DMS79 (cell line): ENCODE data around the gene CPNE4.
"Not testable (repeated sequence)": the region's sequence is repeated elsewhere in the genome, so short reads cannot be mapped to it uniquely, and the experiment has no call there.

Experiments
- DNase-seq: peaks from one replicate; lab custom pipeline; 2025; lab: John Stamatoyannopoulos, UW

Gene CPNE4

DNA sequence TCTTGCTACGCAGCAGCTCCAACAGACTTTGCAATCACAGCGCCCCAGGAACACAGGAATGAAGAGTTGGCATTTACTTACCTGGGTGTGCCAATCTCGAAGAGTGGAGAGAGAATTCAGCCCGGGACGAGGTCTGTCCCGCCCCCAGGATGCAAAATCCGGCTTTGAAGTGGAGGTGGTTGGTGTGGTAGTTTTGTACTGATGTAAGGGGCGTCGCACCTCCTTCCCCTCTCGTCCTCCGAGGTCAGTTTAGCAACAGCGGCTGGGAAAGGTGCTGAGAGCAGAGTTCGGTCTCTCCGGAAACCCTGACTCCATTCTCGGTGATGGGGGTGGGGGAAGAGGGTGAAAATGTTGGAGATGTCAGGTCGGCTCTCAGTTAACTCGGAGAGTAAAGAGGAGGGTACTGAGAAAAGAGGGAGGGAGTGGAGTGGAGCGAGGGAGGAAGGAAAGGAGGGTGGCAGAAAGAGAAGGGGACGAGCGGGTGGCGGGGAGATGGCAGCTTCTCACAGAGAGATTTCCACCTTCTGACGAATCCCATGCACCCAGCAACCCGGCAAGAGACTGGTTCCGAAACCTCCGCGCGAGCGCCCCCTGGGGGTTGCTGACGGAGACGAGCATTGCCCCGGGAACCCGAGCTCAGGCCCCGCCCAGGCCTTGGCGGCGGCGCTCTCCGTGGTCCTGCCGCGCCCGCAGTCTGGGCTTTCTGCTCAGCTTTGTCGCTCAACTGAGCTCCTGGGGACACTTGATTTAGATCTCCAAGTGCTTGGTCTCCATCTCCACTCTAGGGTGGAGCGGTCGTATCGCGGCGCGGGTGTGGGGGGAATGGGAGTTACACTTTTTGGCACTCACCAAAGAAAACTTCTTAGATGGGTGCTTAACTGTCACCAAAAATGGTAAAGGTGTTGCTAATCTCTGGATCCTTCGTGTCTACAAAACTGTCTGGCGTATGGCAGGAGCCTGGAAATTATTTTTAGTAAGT lies at the start of gene CPNE4:
CPNE4 (minus strand) TSS at position 529 of the 979 bp plus-strand sequence.
- peak; percentile 71 for DNase-seq

DNA sequence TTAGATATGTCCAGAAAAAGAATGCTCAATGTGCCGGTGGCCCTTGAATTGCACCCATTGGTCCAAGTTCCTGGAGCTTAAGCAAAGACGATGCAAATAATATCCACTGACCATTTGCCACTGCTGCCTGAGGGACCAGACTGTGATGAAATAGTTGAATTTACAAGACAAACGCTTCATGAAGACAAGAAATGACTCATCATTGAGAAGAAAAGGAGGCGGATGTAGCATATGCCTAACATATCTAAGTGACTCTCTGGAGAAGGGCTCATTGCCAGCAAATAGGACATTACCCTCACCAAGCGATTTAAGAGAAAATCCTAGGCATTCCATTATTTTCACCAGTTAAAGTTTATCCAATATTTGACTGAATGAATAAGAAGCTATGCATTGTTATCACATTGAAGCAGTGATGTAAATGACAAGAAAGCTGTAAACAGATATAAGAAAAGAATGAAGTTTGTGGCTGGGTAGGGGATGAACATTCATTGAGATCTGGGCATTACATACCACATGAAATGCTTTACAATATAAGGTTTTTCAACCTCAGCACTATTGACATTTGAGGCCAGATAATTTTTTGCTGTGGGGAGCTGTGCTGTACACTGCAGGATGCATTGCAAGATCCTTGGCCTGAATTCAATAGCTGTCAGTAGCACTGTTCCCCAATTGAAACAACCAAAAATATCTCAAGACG lies 48.9 kb upstream of the CPNE4 start:
- DNase-seq: no peak

DNA sequence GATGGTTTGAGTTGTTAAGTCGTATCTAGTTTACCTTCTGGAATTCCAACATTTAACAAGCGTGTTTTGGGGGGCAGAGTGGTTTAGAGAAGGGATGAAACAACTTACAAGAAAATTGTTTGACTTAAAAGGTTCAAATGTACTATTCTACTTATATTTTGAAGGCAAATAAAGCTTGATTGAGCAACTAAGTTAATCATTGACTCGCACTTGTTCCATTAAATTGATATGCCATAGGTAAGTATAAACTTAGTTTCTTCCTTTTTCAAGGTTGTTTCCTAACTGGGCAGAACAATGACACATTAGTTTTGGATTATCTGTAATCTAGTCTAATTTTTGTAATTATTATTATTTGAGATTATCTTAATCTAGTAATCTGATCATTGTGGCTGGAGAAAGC lies 48.3 kb upstream of the CPNE4 start:
- no peak for DNase-seq

DNA sequence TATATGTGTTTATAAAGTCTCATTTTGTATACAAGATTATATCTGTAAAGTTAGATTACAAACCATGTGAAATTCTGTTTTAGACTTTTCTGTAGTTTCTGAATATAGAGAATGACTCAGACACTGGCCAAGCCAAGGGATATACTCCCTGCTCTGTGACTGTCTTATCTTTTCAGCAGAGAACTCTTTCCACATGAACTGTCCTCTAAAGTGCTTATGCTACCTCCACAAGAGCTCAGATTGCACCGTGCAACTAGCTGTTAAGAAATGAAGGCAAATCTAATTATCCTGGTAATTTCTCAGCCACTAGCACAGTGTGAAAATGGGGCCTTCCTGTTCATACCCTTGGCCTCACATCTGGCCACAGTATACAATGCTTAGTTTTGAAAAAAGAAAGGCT lies 44.3 kb upstream of the CPNE4 start:
- no peak for DNase-seq

DNA sequence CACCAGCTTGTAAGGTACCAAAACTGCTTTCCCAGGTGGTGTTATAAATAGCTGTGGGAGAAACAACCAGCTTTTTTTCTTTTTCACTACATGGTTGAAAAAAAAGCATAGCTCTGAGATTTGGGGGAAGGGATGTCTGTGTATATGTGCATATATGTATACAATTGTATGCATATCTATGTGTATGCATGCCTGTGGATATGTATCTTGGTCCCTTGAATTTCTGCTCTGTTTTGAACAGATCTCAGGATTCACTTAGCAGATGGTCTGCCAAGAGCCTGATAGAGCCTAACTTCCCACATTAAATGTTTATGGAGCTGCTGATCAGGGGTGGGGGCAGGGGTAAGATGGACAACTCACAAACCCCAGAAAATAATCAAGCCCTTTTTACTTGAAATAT lies 39.0 kb upstream of the CPNE4 start:
- no peak for DNase-seq

DNA sequence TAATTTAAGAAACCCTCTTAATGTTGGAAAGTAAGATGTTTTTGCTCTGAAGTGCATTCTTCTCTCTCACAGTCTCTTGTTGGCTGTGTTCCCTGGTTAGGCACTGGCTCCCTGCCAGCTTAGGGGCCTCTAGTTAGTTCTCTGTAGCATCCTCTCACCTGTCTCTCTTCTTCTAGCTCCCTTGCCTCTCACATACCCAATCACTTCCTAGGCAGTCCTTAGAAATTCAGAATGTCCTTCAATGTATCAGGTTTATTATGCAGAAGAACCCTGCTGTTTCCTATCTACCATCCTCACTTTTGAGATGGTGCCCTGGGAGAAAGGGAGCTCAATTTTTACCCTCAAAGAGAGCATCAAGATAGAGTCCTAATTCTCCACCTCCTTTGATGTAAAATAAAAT lies 36.2 kb upstream of the CPNE4 start:
- peak; percentile 70 for DNase-seq

DNA sequence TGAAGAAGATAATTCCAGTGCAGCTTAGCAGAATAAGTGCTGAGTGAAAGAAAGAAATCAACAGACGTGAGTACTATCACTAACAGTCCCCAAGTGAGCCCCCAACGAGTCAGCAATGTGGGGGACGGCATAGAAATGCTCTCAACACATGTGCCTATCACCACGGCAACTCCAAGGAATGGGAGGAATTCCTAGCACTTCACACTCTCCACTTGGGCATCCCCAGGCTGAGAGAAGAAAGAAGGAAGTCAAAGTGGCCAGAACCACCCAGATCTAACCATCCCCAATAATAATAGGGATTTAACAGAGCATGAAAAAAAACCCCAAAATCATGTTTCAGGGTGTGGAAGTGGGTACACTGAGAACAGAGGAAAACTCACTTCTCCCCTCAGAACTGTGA lies 29.3 kb upstream of the CPNE4 start:
- no peak for DNase-seq

DNA sequence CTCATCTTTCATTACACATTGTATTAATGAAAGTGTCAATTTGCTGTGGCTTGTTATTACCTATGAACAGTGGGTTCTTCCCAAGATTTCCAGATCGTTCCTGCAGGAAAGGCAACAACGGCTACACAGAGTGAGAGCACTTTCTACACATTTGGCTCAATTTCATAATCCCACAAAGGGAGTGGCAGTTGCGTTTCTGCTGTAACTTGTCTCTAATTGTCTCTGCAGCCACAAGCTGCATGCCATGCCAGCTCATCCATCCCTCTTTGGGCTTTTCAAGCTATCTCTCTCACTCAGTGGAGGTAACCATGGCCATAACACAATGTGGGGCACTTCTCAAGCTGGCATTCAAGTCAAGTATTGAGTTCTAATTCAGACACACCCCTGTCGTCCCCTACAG lies 27.7 kb upstream of the CPNE4 start:
- no peak for DNase-seq

DNA sequence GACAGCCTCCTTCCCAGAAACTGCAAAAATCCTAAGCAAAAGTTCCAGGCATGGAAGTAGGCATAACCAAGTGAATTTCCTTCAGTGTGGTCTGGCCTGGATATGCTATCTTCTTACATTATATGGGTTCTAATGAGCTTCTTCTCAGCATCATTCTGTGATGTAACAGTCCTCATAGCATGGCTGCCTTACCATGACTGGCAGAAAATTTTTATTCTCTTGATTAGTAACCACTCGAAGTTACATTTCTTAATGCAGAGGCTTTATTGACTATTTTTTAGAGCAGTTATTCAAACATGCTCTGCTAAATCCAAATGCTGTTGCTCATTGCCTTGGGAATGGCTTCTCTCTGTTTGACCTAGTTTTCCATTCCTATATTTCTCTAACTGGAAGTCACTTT lies 21.1 kb upstream of the CPNE4 start:
- no peak for DNase-seq

DNA sequence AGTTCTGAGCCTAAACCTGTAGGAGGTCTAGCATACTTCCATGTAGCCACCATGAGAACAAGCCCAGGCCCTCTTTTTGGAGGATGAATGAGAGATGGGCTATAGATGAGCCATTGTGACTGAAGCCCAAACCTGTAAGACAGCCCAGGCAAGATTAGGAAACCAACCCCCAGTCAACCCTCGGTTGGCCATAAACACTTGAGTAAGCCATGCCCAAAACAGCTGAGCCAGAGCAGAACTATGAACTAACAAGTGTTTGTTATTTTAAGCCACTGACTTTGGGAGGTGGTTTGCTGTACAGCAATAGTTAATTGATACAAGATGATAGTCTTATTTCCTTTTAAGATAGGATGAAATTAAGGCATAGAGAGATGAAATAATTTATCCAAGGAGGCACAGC lies 12.4 kb upstream of the CPNE4 start:
- DNase-seq: no peak

DNA sequence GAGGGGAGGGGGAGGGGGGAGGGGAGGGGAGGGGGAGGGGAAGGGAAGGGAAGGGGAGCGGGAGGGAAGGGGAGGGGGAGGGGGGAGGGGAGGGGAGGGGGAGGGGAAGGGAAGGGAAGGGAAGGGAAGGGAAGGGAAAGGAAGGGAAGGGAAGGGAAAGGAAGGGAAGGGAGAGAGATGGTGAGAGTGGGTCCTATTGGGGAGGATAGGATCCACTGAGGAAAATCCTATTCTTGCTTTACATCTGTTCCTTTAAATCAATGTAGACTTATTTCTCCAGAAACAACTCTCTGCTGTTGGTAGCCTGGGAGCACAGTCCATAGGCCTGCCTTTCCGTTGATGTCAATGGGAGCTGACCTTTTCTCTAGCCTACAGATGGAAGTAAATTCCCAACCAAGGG lies 10.1 kb upstream of the CPNE4 start:
- DNase-seq: not testable (repeated sequence)

DNA sequence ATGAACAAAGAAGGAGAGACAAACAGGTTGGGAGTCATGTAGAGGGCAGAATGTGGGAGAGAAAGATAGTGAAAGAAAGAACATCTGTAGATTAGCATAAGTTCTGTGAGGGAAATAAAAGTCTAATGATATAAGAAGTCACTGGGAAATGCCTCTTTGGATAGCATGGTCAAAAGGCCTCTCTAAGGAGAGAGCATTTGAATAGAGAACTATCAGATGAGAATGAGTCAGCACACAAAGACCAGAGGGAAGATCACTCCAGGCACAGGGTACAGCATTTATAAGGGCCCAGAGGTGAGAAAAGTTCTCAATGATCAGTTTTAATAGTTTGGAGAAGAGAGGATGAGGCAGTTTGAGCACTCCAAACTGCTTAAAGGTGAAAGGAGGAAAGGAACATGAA lies 7.9 kb upstream of the CPNE4 start:
- DNase-seq: no peak

DNA sequence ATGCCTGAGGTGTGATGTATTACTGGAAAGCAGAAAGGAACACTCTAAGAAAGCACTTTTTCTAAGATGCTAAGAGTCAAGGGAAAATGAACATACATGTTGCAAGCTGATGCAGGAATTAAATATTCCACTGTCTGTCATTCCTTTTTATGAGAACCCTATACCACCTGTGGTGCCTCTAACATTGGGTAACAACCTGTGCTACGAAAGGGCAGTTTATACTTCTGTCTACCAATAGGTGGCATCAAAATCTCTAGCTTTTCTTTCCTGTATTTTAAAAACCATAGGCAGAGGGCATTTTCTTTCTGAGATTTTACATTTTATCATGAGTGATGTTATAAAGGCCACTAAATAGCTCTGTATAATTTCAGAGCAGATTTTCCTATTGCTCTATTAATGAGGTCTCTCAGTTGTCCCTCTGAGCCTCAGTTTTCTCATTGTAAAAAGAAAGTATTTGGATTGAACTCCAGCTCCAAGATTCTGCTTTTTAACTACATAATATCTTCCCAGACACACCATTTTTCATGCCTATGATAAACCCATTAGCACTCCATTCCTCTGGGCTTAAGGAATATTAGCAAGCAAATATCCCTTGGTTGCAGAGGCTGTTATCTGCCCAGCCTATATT lies 3.5 kb upstream of the CPNE4 start:
- DNase-seq: peak; percentile 8

DNA sequence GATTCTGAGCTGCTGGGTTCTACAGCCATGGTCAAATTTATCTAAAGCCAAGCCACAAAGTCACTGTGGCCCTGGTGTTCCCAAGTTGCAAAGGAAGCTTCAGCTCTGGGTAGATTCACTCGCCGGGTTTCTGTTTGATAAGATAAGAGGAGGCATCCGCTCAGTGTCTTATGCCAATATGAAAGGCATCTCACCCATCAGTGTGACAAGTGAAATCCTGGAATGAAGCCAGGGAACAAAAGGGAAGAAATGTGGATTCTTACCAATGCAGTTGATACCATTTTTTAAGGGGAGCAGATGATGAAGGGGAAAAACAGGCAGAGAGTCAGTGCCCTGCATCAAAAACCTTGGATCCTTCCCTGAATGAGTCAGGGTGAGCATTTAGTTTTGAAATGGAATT lies 2.8 kb upstream of the CPNE4 start:
- no peak for DNase-seq

DNA sequence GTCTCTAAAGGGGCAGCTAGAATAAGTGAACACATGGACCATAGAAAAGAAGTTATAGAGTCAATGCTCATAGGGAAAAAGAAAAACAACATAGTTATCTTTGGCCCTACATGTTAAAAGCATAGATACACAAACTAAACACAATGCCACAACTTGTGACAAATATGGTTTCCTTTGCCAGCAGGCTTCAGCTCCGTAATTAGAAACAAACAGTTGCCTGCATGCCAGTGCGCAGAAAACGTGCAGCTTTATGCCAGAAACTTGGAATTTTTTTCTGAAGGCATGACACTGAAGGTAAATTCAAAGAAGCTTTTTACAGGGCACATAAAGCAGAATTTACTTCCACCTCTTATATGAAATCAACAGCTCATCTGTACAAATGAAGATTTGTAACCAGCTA lies 2.2 kb upstream of the CPNE4 start:
- DNase-seq: no peak

DNA sequence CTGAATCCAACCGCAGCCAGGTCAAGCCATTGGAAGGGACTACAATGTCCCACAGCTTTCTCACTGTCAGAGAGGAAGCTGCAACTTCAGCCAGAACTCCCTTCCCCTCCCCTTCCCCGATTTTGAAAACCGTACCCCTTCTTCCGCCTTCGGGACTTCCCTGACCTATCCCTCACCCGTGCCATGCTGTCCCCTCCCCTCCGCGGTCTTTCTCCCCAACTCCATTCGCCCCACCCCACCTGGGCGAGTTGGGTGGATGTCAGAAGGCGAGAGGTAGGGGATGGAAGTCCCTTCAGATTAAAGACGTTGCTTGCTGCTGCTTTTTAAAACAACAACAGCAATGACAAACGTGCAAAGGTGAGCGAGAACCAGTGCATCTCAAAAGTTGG lies 723 bp downstream of the CPNE4 start:
- no peak for DNase-seq

DNA sequence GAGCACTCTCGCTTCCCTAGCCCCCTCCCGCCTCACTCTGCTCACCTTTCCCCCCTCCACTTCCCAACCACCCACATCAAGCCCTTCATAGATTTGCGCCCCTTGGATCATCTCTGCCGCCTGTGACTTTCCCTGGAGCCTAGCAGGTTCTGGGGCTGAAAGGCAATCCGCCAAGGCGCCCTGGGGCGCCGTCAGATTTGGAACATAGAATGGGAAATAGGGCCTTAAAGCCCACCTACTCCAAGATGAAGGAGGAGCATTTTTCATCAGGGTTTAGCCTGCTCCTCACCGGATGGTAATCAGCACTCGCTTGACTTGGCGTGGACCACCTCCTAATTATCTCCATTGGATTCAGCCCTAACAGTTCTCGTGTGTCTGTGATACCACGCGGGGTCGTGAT lies 1.3 kb downstream of the CPNE4 start:
- peak; percentile 54 for DNase-seq

DNA sequence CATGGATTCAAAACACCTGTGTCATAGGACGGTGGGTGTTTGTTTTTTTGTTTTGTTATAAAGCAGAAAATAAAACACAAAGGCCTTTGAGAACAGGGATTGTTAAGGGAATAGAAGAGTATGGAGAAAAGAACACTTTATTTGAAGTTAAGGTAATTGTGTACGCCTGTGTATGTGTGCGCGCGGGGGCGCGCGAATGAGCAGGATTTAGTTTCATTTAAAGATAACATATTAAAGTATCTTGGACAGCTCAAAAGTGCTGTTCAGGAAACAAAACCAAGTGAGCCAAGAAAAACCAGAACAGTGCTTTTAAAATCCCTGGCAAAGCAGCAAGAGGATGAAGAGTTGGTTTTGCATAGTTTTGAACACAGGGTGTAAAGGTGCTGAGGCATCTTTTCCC lies 1.9 kb downstream of the CPNE4 start:
- DNase-seq: peak; percentile 54

DNA sequence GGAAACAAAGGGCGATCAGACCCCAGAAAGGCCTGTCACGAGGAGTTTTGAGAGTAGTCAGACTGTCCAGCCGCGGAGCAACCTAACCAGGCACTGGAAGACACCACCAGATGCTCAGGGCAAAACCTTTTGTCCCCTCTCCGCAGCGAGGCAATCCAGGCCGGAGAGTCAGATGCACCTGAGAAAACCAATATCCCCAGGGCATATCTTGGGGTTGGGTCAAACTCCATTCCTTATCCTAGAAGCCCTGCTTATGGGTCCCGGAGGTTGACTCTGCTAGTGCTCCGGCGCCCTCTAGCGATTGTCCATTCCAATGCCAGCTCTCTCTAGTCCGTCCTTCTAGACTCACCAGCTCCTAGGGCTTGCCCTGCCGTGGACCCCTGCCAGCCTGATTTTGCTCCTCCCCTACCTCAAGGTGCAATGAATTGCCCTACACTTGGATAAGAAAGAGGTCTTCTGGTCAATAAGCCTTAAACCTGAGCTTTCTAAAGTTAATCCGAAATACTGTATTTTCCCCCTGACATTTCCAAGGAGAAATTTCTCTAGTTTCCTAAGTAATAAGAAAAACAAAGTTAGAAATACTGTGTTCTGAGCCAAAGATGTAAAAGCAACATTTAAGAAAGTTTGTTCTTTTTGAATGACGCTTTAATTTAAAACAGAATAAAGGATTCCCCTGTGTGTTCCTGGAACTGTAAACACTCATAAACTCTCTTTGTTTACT lies 5.5 kb downstream of the CPNE4 start:
- peak; percentile 76 for DNase-seq

DNA sequence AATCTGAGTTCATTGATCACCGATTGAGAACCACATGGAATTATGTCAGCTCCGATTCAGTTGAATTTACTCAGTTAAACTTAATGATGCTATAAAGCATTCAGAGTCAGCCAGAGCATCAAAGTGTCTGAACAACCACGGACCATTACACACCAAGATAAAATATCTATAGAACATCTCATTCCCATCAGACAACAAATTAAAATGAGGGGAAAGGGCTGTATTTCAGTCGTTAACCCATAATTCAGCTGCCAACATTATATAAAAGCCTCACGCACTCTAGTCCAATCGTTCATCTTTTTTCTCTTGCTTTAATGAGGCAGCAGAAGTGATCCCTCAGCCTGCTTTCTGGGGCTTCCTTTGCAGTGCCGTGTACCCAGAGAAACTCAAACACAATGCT lies 11.9 kb downstream of the CPNE4 start:
- DNase-seq: no peak

DNA sequence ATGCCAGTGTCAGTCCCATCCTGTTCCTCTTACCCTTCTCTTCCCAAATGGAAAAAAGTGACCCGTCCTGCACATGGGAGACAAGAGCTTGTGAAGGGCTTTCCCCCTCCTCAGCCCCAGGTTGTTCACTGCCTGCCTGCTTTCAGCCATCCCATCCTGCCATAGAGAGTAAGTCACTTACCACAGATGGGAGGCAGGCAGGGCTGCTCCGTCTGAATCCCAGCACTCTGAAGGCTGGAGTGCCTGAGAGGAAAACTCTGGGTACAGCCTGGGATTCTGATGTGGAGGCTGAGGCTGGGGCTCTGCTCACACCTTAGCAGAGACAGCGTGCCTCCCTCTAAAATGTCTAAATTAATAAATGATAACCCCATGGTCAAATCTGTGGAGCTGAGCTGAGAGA lies 14.8 kb downstream of the CPNE4 start:
- DNase-seq: no peak

DNA sequence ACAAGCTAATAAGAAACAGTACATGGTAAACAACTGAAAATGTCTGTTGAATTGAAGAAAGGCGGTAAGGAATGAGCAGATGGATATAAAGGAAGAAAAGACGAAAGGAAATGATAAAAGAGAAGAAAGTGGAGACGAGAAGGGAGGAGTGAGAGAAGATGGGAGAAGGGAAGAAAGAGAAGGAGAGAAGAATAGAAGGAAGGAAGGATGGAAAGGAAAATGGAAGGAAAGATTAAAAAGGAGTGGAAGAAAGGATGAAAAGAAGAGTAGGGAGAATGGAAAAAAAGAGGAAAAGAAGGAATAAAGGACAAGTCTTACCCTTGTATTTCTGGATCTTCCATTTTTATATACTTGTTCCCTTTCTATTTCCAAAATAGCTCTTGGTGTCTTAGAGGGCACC lies 17.7 kb downstream of the CPNE4 start:
- DNase-seq: no peak
